GM23338 (cell line): ENCODE data around the gene BIRC6. TPM values are rescaled to one million over a fixed set of nuclear protein-coding genes. Genes with fewer than 3 reads are reported as not detected.

ENCODE experiments used
- CREB1 ChIP-seq: fragments of 250-450 bp; sonication (Bioruptor Pico); IDR thresholded peaks from 2 replicates; pipeline ENCODE4 v1.5.0; 2020; ENCODE audit warnings: low read depth, mild to moderate bottlenecking, moderate library complexity
- EZH2phosphoT487 ChIP-seq: fragments of 200-600 bp; sonication (generic); IDR thresholded peaks from one replicate; pipeline ENCODE4 v1.8.1; 2018; ENCODE audit warnings: antibody characterized with exemption; ENCODE audit not compliant: unreplicated experiment
- JUNB ChIP-seq: IDR thresholded peaks from one replicate; pipeline ENCODE4 v1.6.1; 2016; ENCODE audit warnings: antibody characterized with exemption; ENCODE audit not compliant: unreplicated experiment
- NANOG ChIP-seq: IDR thresholded peaks from 2 replicates; pipeline ENCODE4 v1.6.1; 2016; ENCODE audit warnings: antibody characterized with exemption, borderline replicate concordance
- POLR2AphosphoS5 ChIP-seq: IDR thresholded peaks from 2 replicates; pipeline ENCODE4 v1.6.1; 2016; ENCODE audit warnings: antibody characterized with exemption, low read depth
- STAT1 ChIP-seq: IDR thresholded peaks from one replicate; pipeline ENCODE4 v1.6.1; 2016; ENCODE audit warnings: antibody characterized with exemption; ENCODE audit not compliant: unreplicated experiment
- ZNF331 ChIP-seq: fragments of 250-450 bp; sonication (Bioruptor Pico); IDR thresholded peaks from 2 replicates; pipeline ENCODE4 v1.5.0; 2020; ENCODE audit warnings: low read depth, mild to moderate bottlenecking, moderate library complexity
- polyA plus RNA-seq: library from polyadenylated mRNA; unstranded; fragments of >200 nt; fragmentation: Nextera tagmentation; extraction: Ambion mirVana; gene quantifications from 2 replicates; pipeline ENCODE4 v1.2.1, GENCODE V29; 2016
- total RNA-seq: library from RNA; depleted of rRNA; stranded (reverse); fragments of >200 nt; shearing (Covaris generic); gene quantifications from 2 replicates; pipeline ENCODE4 v1.2.3, GENCODE V29; 2014
- TF ChIP-seq, protein P1 (sequence below): fragments of 250-450 bp; sonication (Bioruptor Pico); IDR thresholded peaks from 2 replicates; pipeline ENCODE4 v1.5.0; 2020; ENCODE audit warnings: mild to moderate bottlenecking, moderate library complexity
- TF ChIP-seq, protein P2 (sequence below): IDR thresholded peaks from one replicate; pipeline ENCODE4 v1.6.1; 2018; ENCODE audit warnings: antibody characterized with exemption; ENCODE audit not compliant: unreplicated experiment
- TF ChIP-seq, protein P3 (sequence below): IDR thresholded peaks from 2 replicates; pipeline ENCODE4 v1.6.1; 2016; ENCODE audit warnings: antibody characterized with exemption
- TF ChIP-seq, protein P4 (sequence below), 2 experiments: fragments of 200-600 bp in 1 of 2; sonication (generic) in 1 of 2; conservative IDR thresholded peaks; 2 replicates each; pipeline versions ENCODE4 v1.5.1 to v1.6.1; 2016 to 2017; ENCODE audit warnings: antibody characterized with exemption in 2 of 2, low read depth in 2 of 2, mild to moderate bottlenecking in 2 of 2, moderate library complexity in 1 of 2

BIRC6 gene
- total and polyA plus RNA-seq, 2 experiments from 2014 or later = 85.8 to 131 TPM

DNA sequence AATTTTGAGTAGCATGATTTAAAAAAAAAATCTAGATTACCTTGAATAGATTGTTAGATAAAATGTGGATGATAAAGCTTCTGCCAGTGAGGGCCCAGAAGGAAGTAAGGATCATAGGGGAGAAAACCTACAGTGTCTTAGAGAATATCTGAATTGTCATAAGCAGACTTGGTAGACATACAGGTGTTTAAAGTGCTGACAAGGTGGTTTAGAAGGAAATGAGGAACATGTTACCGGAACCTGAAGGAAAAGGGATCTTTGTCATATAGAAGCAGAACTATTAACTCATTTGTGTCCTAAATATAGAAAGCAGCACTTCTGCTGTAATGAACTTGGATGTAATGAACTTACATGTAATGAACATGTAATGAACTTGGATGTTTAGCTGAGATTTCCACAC is 176.1 kb downstream of the BIRC6 start (continued):
- TF ChIP-seq, protein P1, sequence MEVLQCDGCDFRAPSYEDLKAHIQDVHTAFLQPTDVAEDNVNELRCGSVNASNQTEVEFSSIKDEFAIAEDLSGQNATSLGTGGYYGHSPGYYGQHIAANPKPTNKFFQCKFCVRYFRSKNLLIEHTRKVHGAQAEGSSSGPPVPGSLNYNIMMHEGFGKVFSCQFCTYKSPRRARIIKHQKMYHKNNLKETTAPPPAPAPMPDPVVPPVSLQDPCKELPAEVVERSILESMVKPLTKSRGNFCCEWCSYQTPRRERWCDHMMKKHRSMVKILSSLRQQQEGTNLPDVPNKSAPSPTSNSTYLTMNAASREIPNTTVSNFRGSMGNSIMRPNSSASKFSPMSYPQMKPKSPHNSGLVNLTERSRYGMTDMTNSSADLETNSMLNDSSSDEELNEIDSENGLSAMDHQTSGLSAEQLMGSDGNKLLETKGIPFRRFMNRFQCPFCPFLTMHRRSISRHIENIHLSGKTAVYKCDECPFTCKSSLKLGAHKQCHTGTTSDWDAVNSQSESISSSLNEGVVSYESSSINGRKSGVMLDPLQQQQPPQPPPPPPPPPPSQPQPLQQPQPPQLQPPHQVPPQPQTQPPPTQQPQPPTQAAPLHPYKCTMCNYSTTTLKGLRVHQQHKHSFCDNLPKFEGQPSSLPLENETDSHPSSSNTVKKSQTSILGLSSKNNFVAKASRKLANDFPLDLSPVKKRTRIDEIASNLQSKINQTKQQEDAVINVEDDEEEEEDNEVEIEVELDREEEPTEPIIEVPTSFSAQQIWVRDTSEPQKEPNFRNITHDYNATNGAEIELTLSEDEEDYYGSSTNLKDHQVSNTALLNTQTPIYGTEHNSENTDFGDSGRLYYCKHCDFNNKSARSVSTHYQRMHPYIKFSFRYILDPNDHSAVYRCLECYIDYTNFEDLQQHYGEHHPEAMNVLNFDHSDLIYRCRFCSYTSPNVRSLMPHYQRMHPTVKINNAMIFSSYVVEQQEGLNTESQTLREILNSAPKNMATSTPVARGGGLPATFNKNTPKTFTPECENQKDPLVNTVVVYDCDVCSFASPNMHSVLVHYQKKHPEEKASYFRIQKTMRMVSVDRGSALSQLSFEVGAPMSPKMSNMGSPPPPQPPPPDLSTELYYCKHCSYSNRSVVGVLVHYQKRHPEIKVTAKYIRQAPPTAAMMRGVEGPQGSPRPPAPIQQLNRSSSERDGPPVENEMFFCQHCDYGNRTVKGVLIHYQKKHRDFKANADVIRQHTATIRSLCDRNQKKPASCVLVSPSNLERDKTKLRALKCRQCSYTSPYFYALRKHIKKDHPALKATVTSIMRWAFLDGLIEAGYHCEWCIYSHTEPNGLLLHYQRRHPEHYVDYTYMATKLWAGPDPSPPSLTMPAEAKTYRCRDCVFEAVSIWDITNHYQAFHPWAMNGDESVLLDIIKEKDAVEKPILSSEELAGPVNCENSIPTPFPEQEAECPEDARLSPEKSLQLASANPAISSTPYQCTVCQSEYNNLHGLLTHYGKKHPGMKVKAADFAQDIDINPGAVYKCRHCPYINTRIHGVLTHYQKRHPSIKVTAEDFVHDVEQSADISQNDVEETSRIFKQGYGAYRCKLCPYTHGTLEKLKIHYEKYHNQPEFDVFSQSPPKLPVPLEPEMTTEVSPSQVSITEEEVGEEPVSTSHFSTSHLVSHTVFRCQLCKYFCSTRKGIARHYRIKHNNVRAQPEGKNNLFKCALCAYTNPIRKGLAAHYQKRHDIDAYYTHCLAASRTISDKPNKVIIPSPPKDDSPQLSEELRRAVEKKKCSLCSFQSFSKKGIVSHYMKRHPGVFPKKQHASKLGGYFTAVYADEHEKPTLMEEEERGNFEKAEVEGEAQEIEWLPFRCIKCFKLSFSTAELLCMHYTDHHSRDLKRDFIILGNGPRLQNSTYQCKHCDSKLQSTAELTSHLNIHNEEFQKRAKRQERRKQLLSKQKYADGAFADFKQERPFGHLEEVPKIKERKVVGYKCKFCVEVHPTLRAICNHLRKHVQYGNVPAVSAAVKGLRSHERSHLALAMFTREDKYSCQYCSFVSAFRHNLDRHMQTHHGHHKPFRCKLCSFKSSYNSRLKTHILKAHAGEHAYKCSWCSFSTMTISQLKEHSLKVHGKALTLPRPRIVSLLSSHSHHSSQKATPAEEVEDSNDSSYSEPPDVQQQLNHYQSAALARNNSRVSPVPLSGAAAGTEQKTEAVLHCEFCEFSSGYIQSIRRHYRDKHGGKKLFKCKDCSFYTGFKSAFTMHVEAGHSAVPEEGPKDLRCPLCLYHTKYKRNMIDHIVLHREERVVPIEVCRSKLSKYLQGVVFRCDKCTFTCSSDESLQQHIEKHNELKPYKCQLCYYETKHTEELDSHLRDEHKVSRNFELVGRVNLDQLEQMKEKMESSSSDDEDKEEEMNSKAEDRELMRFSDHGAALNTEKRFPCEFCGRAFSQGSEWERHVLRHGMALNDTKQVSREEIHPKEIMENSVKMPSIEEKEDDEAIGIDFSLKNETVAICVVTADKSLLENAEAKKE = no peak
- TF ChIP-seq CREB1 (CRISPR knock-in tag) (no peak), NANOG (no peak), POLR2AphosphoS5 (no peak), EZH2phosphoT487 (no peak), ZNF331 (no peak), JUNB (no peak), STAT1 (no peak)
- TF ChIP-seq, protein P2, sequence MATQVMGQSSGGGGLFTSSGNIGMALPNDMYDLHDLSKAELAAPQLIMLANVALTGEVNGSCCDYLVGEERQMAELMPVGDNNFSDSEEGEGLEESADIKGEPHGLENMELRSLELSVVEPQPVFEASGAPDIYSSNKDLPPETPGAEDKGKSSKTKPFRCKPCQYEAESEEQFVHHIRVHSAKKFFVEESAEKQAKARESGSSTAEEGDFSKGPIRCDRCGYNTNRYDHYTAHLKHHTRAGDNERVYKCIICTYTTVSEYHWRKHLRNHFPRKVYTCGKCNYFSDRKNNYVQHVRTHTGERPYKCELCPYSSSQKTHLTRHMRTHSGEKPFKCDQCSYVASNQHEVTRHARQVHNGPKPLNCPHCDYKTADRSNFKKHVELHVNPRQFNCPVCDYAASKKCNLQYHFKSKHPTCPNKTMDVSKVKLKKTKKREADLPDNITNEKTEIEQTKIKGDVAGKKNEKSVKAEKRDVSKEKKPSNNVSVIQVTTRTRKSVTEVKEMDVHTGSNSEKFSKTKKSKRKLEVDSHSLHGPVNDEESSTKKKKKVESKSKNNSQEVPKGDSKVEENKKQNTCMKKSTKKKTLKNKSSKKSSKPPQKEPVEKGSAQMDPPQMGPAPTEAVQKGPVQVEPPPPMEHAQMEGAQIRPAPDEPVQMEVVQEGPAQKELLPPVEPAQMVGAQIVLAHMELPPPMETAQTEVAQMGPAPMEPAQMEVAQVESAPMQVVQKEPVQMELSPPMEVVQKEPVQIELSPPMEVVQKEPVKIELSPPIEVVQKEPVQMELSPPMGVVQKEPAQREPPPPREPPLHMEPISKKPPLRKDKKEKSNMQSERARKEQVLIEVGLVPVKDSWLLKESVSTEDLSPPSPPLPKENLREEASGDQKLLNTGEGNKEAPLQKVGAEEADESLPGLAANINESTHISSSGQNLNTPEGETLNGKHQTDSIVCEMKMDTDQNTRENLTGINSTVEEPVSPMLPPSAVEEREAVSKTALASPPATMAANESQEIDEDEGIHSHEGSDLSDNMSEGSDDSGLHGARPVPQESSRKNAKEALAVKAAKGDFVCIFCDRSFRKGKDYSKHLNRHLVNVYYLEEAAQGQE = no peak
- TF ChIP-seq, protein P3, sequence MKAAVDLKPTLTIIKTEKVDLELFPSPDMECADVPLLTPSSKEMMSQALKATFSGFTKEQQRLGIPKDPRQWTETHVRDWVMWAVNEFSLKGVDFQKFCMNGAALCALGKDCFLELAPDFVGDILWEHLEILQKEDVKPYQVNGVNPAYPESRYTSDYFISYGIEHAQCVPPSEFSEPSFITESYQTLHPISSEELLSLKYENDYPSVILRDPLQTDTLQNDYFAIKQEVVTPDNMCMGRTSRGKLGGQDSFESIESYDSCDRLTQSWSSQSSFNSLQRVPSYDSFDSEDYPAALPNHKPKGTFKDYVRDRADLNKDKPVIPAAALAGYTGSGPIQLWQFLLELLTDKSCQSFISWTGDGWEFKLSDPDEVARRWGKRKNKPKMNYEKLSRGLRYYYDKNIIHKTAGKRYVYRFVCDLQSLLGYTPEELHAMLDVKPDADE = no peak
- TF ChIP-seq, protein P4, sequence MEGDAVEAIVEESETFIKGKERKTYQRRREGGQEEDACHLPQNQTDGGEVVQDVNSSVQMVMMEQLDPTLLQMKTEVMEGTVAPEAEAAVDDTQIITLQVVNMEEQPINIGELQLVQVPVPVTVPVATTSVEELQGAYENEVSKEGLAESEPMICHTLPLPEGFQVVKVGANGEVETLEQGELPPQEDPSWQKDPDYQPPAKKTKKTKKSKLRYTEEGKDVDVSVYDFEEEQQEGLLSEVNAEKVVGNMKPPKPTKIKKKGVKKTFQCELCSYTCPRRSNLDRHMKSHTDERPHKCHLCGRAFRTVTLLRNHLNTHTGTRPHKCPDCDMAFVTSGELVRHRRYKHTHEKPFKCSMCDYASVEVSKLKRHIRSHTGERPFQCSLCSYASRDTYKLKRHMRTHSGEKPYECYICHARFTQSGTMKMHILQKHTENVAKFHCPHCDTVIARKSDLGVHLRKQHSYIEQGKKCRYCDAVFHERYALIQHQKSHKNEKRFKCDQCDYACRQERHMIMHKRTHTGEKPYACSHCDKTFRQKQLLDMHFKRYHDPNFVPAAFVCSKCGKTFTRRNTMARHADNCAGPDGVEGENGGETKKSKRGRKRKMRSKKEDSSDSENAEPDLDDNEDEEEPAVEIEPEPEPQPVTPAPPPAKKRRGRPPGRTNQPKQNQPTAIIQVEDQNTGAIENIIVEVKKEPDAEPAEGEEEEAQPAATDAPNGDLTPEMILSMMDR (conservative IDR thresholded peaks at IDR 0.05; ENCODE audit: low read depth in 2 of 2) = no peak
